IPS-18c (cell line): ENCODE results near the gene IPCEF1.

ENCODE experiments used
- H3K4me3 ChIP-seq: 2 replicates; pipeline ENCODE4 v1.7.0; 2013; ENCODE audit warnings: low read depth, mild to moderate bottlenecking, low read length, moderate library complexity; ENCODE audit not compliant: insufficient read depth
- H3K9me3 ChIP-seq: one replicate; pipeline ENCODE4 v1.6.1; 2013; ENCODE audit warnings: mild to moderate bottlenecking, low read length, moderate library complexity; ENCODE audit not compliant: control insufficient read depth, insufficient read depth

The IPCEF1 gene

DNA sequence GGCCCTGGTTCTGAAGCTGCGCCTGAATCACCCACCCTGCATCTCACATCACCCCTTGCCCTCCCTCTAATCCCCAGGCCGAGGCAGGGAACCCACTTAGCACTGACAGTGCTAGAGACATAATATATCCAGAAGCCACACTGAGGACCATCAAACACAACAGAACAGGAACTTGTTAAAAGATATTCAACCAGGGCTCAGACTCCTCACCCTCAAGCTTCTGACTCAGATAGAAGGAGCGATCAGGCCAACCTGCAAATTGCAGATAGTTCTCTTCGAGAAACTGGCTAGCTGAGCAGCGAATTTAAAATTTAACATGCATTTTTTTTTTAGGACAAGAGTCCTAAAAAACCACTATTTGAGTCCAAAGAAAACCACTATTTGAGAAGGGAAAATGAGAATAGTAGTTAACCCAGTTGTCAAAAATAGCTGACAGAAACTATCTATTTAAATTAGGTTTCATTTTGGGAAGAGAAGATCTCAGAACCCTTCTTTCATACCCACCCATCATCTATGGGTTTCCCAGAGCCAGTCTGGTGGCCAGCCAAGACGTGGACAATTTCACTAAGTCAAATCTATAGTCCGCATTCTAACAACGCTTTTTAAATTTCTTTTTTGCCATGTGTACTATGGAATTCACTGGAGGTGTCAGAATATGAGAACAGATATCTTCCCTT is 222.0 kb downstream of the IPCEF1 start:
- Histone ChIP-seq H3K9me3 (no peaks in the 10 kb centered on the region), H3K4me3 (no peak overlapping the region)

DNA sequence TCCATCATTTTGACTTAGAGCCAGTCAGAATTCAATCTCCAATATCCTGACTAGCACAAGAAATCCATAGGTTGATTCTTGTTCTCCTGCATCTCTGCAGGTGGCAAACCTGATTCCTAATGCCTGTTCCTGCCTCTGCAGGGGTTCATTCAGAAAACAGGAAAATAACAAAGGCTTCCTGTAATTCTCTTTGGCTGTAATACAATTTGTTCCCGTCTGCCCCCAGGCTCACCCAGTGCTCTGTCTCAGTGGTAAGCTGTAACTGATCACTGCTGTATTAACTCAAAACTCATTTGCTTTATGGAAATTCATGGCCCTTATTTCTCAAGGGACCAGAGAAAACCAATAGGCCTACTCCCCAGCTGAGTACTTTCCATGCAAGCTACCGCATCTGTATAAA is 228.9 kb downstream of the IPCEF1 start:
- H3K9me3 ChIP-seq: peaks cover 3% of the 10 kb centered on the region
- no peak overlapping the region for H3K4me3 ChIP-seq

DNA sequence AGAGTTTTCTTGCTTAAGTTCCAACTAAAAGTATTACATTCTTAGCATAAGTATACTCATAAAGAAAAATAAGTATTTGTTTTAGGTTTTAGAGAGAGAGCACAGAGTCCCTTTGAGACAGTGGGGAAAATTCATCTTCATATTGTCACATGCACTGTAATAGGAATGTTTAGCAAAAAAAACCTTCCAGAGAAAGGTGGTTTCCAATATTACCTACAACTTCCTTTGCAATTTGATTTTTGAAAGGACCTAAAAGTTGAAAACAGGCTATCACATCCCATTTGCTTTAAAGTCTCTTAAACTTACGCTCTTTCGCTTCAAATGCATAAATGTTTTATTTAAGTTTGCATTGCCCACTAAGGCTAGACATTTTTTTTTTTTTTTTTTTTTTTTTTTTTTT is 231.2 kb downstream of the IPCEF1 start:
- no peak overlapping the region for H3K4me3 ChIP-seq
- peaks cover 3% of the 10 kb centered on the region for H3K9me3 ChIP-seq

DNA sequence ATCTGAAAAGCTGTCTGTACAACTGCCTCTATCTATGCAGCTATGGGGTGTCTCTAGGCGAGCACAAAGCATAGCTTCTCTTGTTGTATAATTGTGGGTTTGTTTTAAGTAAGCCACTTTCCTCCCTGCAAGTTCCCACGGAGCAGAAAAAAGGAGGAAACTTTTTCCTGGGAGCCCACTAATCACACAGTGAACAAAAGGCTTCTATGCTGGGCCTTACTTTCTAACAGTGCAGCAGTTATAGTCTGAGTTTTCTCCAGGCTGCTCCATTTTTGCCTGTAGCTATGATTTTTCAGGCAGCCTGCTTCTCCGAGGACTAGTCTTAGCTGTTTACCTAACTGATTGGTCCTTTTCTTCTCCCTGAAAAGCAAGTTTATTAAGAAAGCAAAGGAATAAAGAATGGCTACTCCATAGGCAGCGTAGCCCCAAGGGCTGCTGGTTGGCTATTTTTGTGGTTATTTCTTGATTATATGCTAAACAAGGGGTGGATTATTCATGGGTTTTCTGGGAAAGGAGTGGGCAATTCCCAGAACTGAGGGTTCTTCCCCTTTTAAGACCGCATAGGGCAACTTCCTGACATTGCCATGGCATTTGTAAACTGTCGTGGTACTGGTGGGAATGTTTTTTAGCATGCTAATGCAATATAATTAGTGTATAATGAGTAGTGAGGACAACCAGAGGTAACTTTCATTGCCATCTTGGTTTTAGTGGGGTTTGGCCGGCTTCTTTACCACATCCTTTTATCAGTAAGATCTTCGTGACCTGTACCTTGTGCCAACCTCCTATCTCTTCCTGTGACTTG is 233.2 kb downstream of the IPCEF1 start:
- Histone ChIP-seq H3K9me3 (no peaks in the 10 kb centered on the region), H3K4me3 (no peak overlapping the region)

DNA sequence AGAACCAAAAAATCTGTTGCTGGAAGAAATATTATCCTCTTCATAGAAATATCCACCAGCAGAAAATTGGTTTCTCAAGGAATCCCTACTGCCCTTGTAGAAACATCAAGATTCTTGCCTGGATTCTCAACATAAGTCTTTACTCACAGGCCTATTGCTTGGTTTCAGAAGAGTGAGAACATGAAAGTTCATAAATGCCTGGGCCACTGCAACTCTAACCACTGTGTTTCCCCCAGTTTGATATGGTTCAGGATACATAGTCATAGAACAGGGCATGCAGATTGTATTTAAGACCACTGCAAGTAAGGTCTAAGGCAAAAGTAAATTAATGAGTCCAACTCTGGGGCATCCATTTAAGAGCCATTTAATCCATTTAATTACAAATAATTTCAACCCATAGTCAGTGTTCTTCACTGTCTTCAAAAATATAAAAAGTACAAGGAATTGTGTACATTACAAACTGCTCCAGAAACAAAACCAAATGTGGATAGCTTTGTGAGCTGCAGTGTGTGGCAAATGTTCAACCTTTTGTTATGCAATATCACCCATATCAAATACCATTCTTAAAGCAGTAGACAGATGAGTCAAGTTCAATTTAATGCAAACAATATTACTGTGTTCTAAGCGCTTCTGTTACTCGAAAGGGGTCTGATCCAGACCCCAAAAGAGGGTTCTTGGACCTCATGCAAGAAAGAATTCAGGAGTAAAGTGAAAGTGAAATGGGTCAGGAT is 234.2 kb downstream of the IPCEF1 start:
- H3K4me3 ChIP-seq: no peak overlapping the region

DNA sequence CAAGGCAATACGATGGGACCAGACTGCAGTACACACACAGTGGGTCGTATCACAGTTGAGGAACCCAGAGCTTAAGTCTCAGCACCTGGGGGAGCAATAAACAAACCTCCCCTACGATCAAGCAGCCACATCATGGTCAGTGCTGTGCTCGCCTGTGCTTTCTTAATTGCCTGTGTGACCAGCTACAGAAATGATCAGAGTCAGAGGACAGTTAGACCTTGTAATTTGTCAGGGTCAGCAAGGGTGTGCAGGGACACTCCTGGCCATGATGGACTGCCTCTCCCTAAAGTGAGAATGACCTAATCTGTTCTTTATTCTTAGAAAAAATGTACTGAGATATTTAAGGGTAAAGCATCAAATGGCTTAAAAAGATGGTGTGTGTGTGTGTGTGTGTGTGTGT is 239.1 kb downstream of the IPCEF1 start:
- Histone ChIP-seq H3K4me3 (no peak overlapping the region), H3K9me3 (no peaks in the 10 kb centered on the region)

More for the DNA sequence above, 234.2 kb downstream of the IPCEF1 start:
- H3K9me3 ChIP-seq: no peaks in the 10 kb centered on the region

DNA sequence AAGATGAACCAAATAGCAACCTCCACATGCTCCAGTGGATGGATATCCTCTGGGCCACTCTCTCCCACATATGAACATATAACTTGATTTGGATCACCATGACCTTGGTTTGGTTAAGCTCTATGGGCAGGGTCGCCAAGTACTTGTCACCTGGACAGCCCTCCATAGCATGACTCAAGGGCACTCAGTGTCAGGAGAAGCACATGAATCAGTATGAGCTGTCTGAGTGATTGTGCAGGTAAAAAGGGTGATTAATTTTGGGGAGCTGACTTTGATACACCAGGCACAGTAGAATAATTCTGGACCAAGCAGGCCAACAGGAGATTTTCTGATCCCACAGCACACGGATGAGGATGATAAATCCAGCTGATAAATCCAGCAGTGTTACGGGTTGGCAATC is 243.2 kb downstream of the IPCEF1 start:
- no peaks in the 10 kb centered on the region for H3K9me3 ChIP-seq
- H3K4me3 ChIP-seq: no peak overlapping the region

DNA sequence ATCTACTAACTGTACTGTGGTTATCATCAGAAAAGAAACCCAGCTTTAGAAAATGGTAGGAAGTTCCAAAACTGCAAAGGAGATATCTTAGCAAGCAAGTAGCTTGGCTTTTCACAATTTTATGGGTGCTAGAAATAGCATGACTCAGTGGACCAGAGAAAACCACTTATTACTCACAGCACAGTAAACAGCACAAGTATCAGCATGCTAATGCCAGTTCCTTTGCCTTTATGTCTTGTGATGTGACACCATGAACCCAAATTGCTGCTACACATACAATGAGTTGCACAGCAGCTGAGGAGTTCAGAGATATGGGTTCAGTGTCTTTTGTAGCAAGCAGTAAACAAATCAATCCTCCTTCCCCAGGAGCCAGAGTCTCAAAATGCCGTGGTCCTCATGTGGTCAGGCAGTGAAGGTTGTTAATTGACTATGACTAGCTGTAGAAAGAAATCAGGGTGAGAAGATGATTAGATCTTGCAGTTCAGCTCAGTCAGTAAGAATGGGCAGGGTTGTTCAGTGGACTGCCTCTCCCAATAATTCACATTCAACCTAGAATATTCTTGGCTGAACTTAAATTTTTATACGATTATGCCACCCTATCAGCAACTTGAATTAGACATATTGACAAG is 244.3 kb downstream of the IPCEF1 start:
- Histone ChIP-seq H3K4me3 (no peak overlapping the region), H3K9me3 (no peaks in the 10 kb centered on the region)

DNA sequence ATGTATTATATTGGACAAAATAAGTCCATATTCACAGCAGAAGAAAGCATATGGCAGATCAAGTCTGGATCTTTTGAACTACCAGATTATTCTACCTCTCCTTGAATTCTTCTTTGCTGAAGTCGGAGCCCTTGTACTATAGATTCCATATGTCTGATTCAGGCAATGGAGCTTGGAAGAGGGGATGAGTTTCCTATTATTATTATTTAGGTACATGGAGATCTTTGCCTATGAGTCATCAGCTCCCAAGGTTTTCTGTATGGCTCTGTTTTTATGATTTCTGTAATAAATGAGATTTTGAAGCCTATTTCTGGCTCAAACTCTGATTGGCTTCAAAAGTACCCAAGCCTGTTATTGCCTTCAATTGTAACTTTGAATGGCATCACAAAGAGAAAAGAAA is 245.6 kb downstream of the IPCEF1 start:
- no peak overlapping the region for H3K4me3 ChIP-seq
- no peaks in the 10 kb centered on the region for H3K9me3 ChIP-seq

DNA sequence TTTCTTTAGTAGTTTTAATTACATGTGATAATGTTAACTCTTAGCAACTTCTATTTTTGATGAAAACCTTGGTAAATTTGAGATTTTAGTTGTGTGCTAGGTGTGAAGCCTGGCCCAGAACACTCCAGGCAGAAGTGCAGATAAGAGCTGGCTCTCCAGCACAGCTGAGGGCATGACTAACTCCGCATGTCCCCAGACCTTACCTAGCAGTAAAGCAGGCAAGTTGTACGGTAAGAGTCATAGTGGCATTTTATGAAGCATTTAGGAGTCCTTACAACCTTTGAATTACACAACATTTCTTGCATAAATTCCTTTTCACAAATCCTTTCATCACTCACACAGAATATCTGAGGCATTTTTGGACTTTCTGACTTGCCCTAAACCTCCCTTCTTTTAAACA is 250.4 kb downstream of the IPCEF1 start:
- no peak overlapping the region for H3K4me3 ChIP-seq
- H3K9me3 ChIP-seq: no peaks in the 10 kb centered on the region
